DOHH2 (cell line): ENCODE results near the gene CRADD.

ENCODE experiments used
- H3F3A ChIP-seq: fragments of 200-600 bp; sonication (generic), shearing (Covaris generic); 2 replicates; pipeline ENCODE4 v1.6.0; 2016; ENCODE audit warnings: antibody characterized with exemption, mild to moderate bottlenecking; ENCODE audit not compliant: control insufficient read depth, insufficient read depth
- H3K27ac ChIP-seq: fragments of 200-600 bp; sonication (generic); 2 replicates; pipeline ENCODE4 v1.5.1; 2014; ENCODE audit warnings: low read depth, mild to moderate bottlenecking, low read length, moderate library complexity
- H3K27me3 ChIP-seq: fragments of 200-600 bp; sonication (generic); 2 replicates; pipeline ENCODE4 v1.6.1; 2014; ENCODE audit warnings: mild to moderate bottlenecking, low read length, mixed read lengths; ENCODE audit not compliant: control insufficient read depth
- H3K36me3 ChIP-seq: fragments of 200-600 bp; sonication (generic); 2 replicates; pipeline ENCODE4 v1.6.1; 2014; ENCODE audit warnings: mild to moderate bottlenecking, low read length, moderate library complexity, mixed read lengths; ENCODE audit not compliant: control insufficient read depth
- H3K4me1 ChIP-seq: fragments of 200-600 bp; sonication (generic); 2 replicates; pipeline ENCODE4 v1.6.1; 2014; ENCODE audit warnings: mild to moderate bottlenecking, low read length, mixed read lengths; ENCODE audit not compliant: control insufficient read depth
- H3K4me2 ChIP-seq: fragments of 200-600 bp; sonication (generic); 2 replicates; pipeline ENCODE4 v1.6.0; 2014; ENCODE audit warnings: mild to moderate bottlenecking, low read length, moderate library complexity
- H3K4me3 ChIP-seq: fragments of 200-600 bp; sonication (generic); 2 replicates; pipeline ENCODE4 v1.5.1; 2014; ENCODE audit warnings: mild to moderate bottlenecking, low read length, mixed read lengths
- H3K79me2 ChIP-seq: fragments of 200-600 bp; sonication (generic); 2 replicates; pipeline ENCODE4 v1.6.1; 2014; ENCODE audit warnings: mild to moderate bottlenecking, low read length, mixed read lengths; ENCODE audit not compliant: control insufficient read depth
- H3K9me2 ChIP-seq: fragments of 200-600 bp; sonication (generic); replicated peaks from 2 replicates; pipeline ENCODE4 v1.6.1; 2014; ENCODE audit warnings: mild to moderate bottlenecking, low read length, mixed read lengths; ENCODE audit not compliant: control insufficient read depth
- H3K9me3 ChIP-seq: fragments of 200-600 bp; sonication (generic); 2 replicates; pipeline ENCODE4 v1.6.1; 2014; ENCODE audit warnings: antibody characterized with exemption, low read length, mixed read lengths; ENCODE audit not compliant: control insufficient read depth, insufficient read depth
- H4K20me1 ChIP-seq: fragments of 200-600 bp; sonication (generic); 2 replicates; pipeline ENCODE4 v1.6.0; 2014; ENCODE audit warnings: low read depth, mild to moderate bottlenecking, antibody characterized with exemption, low read length, moderate library complexity; ENCODE audit not compliant: control insufficient read depth, insufficient read depth
- CTCF ChIP-seq: fragments of 200-600 bp; sonication (generic); IDR thresholded peaks from one replicate; pipeline ENCODE4 v1.5.1; 2014; ENCODE audit warnings: antibody characterized with exemption, mild to moderate bottlenecking, low read depth, low read length; ENCODE audit not compliant: poor library complexity, severe bottlenecking
- EZH2phosphoT487 ChIP-seq: fragments of 200-600 bp; sonication (generic); IDR thresholded peaks from 2 replicates; pipeline ENCODE4 v1.6.1; 2017; ENCODE audit warnings: borderline replicate concordance, mild to moderate bottlenecking, antibody characterized with exemption, low read length, moderate library complexity, mixed read lengths

Gene CRADD

GRCh38 chr12:93888964-93889363 is 211.8 kb downstream of the CRADD start:
- H3K36me3 ChIP-seq = no peaks in the 10 kb centered on the region
- no peaks in the 10 kb centered on the region for H3K9me3 ChIP-seq
- no peaks in the 10 kb centered on the region for H3K9me2 ChIP-seq
- H3K79me2 ChIP-seq = no peaks in the 10 kb centered on the region
- H3K4me1 ChIP-seq = no peaks in the 10 kb centered on the region
- TF ChIP-seq EZH2phosphoT487 (no peak), CTCF (no peak)
- no peaks in the 10 kb centered on the region for H3K27me3 ChIP-seq
- no peaks in the 10 kb centered on the region for H3F3A ChIP-seq
- no peak overlapping the region for H3K4me2 ChIP-seq
- H3K27ac ChIP-seq = no peak overlapping the region
- H3K4me3 ChIP-seq = no peak overlapping the region
- H4K20me1 ChIP-seq = no peaks in the 10 kb centered on the region

- Histone ChIP-seq H3K9me3 (no peaks in the 10 kb centered on the region), H3K36me3 (no peaks in the 10 kb centered on the region), H4K20me1 (no peaks in the 10 kb centered on the region), H3F3A (no peaks in the 10 kb centered on the region), H3K4me1 (no peaks in the 10 kb centered on the region), H3K27me3 (no peaks in the 10 kb centered on the region), H3K9me2 (no peaks in the 10 kb centered on the region), H3K4me2 (no peak overlapping the region), H3K27ac (no peak overlapping the region), H3K4me3 (no peak overlapping the region), H3K79me2 (no peaks in the 10 kb centered on the region)
- TF ChIP-seq EZH2phosphoT487 (no peak), CTCF (no peak)
Observed at GRCh38 chr12:93889516-93890212, 212.5 kb downstream of the CRADD start.

- H3K27me3 ChIP-seq = no peaks in the 10 kb centered on the region
- TF ChIP-seq EZH2phosphoT487 (no peak), CTCF (no peak)
Observed at GRCh38 chr12:93892423-93893268, 215.5 kb downstream of the CRADD start.

More at GRCh38 chr12:93892423-93893268, 215.5 kb downstream of the CRADD start:
- Histone ChIP-seq H3K27ac (no peak overlapping the region), H3K4me1 (no peaks in the 10 kb centered on the region), H4K20me1 (no peaks in the 10 kb centered on the region), H3K4me3 (no peak overlapping the region), H3K9me2 (no peaks in the 10 kb centered on the region), H3K4me2 (no peak overlapping the region), H3K79me2 (no peaks in the 10 kb centered on the region), H3F3A (no peaks in the 10 kb centered on the region), H3K36me3 (no peaks in the 10 kb centered on the region), H3K9me3 (no peaks in the 10 kb centered on the region)
